M059J (cell line): ENCODE measurements around the gene ARRDC1. TPM values are rescaled to one million over a fixed set of nuclear protein-coding genes. Genes with fewer than 3 reads are reported as not detected.
A peak's percentile ranks its signal among the peaks of the same experiment; 100 is the strongest.
"Not testable (repeated sequence)": the region's sequence is repeated elsewhere in the genome, so short reads cannot be mapped to it uniquely, and the experiment has no call there.

Experiments used
- DNase-seq: peaks from one replicate; pipeline ENCODE4 v3.0.0-alpha.2; 2012; ENCODE audit warnings: low read depth
- total RNA-seq: library from RNA; depleted of rRNA; stranded (reverse); fragments of >200 nt; shearing (Covaris generic); gene quantifications from 2 replicates; pipeline ENCODE4 v1.2.3, GENCODE V29; 2014

The ARRDC1 gene
- total RNA-seq, 1 experiment from 2014 or later: 31.7 TPM

GRCh38 chr9:137613259-137613658 lies 7.8 kb downstream of the ARRDC1 start:
- no peak for DNase-seq

DNA sequence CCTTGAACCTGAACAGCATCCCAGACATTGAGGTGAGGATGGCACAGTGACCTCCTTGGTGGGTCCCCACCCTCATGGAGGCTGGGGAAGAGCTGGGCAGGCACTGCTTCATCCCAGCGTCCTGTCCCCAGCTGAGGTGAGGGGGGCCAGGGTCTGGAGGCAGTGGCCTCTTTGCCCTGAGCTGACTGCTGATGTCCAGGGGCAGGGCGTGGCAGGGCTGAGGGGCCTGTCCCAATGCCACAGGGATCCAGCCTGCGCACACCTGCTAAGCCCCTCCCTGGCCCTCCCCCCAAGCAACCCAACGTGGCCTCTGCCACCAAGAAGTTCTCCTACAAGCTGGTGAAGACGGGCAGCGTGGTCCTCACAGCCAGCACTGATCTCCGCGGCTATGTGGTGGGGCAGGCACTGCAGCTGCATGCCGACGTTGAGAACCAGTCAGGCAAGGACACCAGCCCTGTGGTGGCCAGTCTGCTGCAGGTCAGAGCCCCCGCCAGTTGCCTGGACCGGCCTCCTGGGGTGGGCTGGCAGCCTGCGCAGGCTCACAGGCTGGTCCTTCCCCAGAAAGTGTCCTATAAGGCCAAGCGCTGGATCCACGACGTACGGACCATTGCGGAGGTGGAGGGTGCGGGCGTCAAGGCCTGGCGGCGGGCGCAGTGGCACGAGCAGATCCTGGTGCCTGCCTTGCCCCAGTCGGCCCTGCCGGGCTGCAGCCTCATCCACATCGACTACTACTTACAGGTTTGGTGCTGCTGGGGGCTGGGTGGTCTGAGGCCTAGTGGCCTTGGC lies 8.4 kb downstream of the ARRDC1 start:
- no peak for DNase-seq

DNA sequence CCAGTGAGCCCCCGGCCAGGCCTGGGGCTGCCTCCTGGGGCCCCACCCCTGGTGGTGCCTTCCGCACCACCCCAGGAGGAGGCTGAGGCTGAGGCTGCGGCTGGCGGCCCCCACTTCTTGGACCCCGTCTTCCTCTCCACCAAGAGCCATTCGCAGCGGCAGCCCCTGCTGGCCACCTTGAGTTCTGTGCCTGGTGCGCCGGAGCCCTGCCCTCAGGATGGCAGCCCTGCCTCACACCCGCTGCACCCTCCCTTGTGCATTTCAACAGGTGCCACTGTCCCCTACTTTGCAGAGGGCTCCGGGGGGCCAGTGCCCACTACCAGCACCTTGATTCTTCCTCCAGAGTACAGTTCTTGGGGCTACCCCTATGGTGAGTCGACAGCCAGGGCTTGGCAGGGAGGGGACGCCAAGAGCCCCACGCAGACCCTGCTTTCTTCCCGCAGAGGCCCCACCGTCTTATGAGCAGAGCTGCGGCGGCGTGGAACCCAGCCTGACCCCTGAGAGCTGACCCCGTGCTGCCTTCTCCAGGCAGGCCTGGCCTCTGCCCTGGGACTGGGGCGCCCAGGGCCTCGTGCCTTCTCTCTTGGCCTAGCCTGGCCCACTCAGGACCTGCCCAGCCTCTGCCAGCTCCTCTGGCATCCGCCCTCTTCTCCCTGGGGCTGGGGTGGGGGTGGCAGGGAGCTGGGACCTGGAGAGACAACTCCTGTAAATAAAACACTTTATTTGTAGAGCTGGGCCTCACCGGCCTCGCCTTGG lies 9.3 kb downstream of the ARRDC1 start:
- DNase-seq: no peak

DNA sequence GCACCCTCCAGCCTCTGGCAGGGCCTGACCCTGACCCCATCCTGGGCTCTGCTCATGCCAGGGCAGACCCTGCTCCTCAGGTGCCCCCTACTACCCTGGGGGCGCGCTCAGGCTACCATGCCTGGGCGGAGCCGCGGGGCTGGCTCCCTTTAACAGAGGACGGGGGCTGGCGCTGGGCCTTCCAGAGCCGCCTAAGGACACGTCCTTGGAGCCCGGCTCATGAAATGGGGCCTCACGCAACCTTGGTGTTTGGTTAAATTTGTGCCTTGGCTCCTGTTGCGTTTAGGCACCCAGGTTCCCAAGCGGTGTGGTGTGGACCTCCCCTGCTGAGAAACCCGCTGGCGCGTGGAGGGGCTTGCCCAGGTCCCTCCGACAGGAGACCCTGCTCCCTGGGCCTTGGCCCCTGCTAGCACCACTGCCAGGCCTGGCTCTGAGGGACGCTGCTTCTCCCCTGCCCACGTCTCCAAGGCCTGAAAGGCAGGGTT lies 9.9 kb downstream of the ARRDC1 start:
- no peak for DNase-seq

DNA sequence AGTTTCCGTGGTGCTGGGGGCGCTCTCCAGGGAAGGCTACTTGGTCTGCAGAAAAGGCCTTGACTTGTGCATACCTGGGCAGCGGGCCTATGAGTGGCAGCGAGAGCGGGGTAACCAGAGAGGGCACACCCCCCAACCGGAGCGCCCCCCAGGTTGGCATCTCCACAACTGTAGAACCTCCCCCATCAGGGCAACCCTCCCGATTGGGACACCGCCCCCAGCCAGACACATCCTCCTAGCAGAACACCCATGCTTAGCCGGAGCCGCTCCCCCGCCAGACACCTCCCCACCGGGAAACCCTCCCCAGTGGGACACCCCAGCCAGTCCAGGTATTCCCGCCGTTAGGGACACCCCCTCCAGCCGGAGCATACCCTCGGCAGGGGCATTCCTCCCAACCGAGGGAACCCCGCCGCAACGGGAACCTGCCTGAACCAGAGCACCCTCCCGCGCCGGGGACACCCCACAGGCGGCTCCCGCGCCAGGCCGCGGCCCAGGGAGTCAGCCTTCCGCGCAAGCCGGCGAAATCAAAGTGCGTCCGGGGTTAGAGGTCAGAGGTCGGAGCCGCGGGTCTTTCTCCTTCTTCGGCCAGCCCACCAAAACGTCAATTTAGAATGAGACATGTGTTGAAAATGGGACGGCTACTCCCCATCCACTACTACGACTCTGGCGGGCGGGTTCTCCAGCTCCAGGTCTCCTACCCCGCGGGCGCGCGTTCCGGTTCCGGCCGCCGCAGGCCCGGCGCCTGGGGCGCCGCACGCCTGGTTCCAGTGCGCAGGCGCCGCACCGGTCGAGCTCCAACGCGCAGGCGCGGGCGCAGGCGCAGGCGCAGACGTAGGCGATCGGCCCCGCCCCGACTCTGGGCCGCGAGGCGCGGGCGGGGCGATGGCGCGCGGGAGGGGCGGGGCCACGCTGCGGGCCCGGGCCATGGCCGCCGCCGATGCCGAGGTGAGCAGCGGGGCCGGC lies 12.9 kb downstream of the ARRDC1 start, which contains the start of gene EHMT1:
Gene EHMT1, plus strand, starts transcription at position 901 of the 963 bp plus-strand sequence. Its CDS starts 24 bp downstream, at position 925.
- peak; percentile 80 for DNase-seq

DNA sequence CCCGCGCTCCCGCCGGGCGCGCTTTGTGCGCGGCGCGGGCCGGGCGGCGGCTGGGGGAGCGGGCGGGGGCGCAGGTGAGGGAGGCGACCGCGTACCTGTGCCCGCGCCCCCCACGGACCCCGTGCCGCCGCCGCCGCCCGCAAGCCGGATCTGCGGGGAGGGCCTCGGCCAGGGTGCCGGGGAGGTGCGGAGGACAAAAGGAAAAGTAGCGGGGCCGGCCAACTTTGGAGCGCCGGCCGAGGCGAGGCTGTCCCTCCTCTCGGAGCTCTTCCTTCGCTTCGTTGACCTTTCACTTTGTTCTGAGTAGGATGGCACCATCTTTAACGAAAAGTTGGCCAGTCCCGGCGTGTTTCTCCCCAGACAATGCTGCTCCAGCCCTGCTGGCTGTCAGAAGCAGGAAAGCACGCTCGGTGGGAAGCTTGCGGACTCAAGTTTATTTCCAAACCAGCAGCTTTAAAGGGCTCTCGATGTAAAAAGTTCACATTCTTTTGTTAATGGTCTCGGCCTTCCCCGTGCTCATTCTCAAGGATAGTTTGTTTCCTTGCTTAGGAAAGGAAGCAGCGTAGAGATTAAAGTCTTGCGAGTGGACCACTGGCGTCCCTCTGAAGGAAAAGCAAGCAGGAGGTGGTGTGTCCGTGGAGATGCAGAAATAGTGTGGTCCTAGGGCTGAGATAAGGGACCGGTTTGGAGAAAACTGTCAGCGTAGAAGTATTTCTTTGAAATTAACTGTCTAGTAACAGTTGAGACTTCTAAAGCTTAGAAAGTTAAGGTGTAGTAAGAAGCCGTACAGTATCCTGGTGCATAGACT lies 14.0 kb downstream of the ARRDC1 start:
- DNase-seq: peak; percentile 65

- no peak for DNase-seq
Measured at GRCh38 chr9:137620048-137620405, 14.5 kb downstream of the ARRDC1 start.

DNA sequence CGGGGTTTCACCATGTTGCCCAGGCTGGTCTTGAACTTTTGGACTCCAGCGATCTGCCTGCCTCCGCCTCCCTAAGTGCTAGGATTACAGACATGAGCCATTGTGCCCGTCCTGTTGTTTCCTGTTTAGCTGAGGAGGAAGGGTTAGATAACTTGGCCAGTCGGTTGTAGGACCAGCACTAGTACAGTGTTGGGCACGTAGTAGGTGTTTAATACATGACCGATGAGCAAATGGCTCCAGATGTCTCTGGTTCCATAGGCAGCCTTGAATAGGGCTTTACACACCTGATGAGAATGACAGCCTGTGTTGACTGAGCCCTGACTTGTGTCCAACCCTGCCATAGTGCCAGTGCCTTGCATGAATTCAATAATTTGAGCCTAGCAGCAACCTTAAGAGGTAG lies 15.1 kb downstream of the ARRDC1 start:
- no peak for DNase-seq

DNA sequence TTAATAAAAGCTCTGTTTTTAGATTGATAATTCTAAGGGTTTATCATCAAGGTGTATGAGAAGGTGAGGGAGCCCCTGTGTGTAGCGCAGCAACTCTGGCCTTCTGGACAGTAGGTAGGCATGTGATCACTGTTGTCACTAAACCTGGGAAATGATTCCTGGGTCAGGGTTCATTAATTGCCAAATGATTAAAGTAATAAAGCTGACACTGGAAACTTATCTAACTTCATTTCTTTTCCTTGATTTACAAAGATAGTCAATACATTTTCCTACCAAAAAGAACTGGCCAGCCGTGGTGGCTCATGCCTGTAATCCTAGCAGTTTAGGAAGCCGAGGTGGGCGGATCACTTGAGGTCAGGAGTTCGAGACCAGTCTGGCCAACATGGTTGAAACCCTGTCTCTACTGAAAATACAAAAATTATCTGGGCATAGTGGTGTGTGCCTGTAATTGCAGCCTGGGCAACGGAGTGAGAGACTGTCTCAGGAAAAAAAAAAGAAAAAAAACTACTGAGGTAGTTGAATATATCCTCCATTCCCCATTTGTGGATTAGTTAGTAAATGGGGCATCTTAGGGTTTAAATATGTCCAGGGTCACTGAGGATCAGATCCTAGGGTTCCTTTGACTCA lies 15.8 kb downstream of the ARRDC1 start:
- no peak for DNase-seq

DNA sequence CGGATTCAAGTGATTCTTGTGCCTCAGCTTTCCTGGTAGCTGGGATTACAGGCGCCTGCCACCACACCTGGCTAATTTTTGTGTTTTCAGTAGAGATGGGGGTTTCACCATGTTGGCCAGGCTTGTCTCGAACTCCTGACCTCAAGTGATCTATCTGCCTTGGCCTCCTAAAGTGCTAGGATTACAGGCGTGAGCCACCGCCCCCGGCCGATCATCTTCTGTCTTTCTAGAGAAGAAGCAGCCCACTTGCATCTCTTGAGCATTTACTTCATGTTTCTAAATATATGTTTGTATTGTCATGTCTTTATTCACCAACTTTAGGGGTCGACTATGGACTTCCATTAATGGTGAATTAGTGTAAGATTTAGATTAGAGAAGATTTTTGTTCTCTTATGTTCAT lies 16.7 kb downstream of the ARRDC1 start:
- not testable (repeated sequence) for DNase-seq

DNA sequence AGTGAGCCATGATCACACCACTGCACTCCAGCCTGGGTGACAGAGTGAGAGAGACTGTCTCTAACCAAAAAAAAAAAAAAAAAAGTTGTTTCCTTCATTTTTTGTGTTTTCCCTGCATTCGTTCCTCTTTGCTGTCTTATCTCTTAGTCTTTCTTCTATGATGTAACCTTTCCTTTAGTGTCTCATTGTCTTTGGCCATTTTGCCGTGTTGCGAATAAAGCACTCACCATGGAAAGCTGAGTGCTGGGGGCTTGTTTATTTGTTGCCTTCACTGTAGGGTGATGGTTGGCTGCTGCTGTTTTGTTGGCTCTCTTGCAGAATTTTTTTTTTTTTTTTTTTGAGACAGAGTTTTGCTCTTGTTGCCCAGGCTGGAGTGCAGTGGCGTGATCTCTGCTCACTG lies 21.0 kb downstream of the ARRDC1 start:
- no peak for DNase-seq

DNA sequence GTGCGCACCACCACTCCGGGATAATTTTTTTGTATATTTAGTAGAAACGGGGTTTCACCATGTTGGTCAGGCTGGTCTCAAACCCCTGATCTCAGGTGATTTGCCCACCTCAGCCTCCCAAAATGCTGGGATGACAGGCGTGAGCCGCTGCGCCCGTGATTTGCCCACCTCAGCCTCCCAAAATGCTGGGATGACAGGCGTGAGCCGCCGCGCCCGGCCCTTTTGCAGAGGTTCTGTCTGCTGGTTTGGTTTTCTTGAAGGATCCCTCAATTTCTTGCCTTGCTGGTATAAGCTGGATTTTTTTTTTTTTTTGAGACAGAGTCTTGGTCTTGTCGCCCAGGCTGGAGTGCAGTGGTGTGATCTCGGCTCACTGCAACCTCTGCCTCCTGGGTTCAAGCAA lies 21.9 kb downstream of the ARRDC1 start:
- DNase-seq: not testable (repeated sequence)

DNA sequence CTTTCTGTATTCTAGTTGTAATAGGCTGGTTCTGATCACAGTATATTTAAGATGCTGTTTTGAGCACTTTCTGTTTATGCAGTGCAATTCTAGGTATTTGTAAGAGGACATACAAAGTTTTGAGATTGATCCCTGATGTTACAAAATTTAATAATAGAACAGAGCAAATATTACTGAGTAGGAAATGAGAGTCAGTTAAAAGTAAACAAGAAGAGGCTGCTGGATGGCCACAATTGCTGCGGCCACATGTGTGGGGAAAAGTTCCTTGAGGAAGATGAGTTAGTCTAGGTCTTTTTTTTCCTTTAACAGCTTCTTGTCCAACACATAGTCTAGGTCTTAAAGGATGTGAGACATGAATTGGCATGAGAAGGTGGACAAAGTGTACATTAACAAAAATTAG lies 24.6 kb downstream of the ARRDC1 start:
- DNase-seq: no peak

GRCh38 chr9:137630679-137631078 lies 25.2 kb downstream of the ARRDC1 start:
- DNase-seq: no peak

DNA sequence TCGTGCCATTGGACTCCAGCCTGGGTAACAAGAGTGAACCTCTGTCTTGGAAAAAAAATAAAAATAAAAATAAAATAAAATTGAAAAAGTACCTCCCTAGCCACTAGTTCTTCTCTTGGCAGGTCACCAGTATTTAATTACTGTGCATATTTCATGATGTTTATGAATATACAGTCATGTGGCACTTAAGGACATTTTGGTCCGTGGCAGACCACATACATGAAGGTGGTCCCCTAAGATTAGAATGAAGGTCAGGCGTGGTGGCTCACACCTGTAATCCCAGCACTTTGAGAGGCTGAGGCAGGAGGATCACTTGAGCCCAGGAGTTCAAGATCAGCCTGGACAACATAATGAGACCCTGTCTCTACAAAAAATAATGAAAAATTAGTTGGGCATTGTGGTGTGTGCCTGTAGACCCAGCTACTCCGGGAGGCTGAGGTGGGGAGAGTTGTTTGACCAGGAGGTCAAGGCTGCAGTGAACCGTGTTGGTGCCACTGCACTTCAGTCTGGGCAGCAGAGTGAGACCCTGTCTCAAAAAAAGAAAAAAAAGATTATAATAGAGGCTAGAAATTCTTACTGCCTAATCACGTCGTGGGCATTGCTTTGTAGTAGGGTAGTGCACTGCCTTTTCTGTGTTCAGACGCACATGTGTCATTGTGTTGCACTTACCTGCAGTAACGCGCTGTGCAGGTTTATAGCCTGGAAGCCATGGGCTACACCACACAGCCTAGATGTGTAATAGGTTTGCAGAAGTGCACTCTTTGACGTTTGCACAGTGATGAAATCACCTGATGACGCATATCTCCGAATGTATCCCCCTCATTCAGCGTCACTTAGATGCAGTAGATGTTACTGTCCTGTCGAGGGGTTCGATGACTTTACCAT lies 26.1 kb downstream of the ARRDC1 start:
- DNase-seq: no peak

GRCh38 chr9:137632230-137633161 lies 27.0 kb downstream of the ARRDC1 start:
- no peak for DNase-seq

DNA sequence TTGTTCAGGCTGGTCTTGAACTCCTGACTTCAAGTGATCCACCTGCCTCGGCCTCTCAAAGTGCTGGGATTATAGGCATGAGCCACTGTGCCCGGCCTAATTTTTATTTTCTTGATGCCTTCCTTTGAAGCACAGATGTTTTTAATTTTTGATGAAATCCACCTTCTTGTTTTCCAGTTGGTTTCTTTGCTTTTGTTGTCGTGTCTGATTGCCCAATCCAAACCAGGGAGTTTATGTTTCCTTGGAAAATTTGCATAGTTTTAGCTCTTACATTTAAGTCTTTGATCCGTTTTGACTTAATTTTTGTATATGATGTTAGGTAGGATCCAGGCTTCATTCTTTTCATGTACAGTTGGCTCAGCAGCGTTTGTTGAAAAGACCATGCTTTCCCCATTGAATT lies 28.5 kb downstream of the ARRDC1 start:
- no peak for DNase-seq

GRCh38 chr9:137638680-137639079 lies 33.2 kb downstream of the ARRDC1 start:
- DNase-seq: no peak
